Brain pericyte (primary cell): Measurements from ENCODE around the gene RNU5D-1.
A peak's percentile ranks its signal among the peaks of the same experiment; 100 is the strongest.

Experiments
- DNase-seq: peaks from one replicate; pipeline ENCODE4 v3.0.0-alpha.2; 2012; ENCODE audit warnings: low read depth, low spot score

The RNU5D-1 gene

GRCh38 chr1:44733365-44733764, 2.4 kb upstream of the RNU5D-1 start:
- no peak for DNase-seq

GRCh38 chr1:44724955-44725698, 5.8 kb downstream of the RNU5D-1 start:
- no peak for DNase-seq

GRCh38 chr1:44724296-44724954, 6.5 kb downstream of the RNU5D-1 start:
- no peak for DNase-seq

GRCh38 chr1:44723496-44724295, 7.3 kb downstream of the RNU5D-1 start:
- DNase-seq, result no peak

DNA sequence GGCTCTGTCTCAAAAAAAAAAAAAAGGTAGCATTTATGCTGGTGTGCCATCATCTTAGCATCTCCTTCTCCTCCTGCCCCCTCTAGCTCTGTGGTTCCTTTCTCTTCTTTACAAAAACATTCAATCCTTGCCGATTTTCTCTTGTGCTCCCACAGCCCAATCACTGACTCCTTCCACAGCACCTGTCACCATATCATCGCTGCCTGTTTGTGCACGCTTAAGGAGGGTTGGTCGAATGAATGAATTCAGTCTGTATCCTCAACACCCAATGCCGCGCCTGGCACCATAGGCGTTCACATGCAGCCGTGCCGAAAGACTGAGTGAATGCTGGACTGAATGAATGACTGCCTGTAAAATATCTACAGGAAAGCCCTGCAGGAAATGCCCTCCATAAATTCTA, 7.9 kb downstream of the RNU5D-1 start:
- no peak for DNase-seq

DNA sequence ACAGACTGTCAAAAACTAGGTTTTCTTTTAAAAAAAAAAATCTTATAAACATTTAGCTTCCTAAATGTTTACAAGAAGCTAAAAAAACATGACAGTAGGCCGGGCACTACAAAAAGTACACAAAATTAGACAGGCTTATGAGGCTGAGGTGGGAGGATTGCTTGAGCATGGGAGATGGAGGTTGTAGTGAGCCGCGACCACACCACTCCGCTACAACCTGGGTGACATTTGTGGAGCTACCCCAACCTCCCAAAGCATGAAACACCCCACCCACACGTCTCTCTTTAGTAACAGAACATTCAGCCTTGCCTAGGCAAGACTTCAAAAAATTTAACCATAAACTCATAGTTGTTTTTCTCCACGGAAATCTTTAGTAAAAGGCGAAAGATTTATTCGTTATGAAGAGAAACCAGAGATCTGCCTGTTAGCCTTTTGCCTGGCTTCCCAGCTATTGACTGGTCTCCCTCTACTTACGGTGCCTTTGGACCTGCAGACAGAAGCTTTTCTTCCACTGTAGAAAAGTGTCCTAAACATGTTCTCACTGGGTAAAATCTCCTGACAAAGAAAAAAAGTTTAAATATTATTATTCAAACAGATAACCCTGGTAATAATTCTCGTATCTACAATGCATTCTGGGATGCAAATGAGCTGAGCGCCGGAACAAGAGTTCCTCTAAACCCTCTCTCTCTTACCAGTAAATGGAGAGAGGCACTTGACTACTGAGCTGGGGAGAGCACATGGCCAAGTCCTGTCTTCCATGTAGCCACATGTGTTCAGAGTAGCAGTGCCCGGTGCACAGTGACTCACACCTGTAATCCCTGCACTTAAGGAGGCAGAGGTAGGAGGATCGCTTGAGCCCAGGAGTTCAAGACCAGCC, 9.2 kb downstream of the RNU5D-1 start:
- DNase-seq, result peak; percentile 76

GRCh38 chr1:44720281-44720680, 10.7 kb downstream of the RNU5D-1 start:
- DNase-seq, result no peak

- DNase-seq, result no peak
These were observed 11.7 kb downstream of the RNU5D-1 start for GRCh38 chr1:44719318-44719717.

DNA sequence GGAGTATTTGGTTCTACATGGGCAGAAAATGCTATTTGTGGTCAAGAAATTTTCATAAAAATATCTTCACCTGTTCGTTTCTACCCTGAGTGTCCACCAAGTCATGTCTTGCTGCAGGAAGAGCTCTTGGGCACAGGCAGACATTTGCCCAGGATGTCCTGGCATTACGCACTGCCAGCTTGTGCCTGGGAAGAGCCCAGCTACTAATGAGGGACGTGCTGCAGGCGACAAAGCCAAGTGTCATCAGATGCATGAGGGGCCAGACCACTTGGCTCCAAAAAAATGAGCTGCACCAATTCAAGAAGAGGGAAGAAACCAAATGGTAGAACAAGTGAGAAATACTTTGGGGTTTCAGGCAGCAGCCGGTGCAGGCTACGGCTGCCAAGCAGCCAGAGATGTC, 12.9 kb downstream of the RNU5D-1 start:
- DNase-seq, result no peak

DNA sequence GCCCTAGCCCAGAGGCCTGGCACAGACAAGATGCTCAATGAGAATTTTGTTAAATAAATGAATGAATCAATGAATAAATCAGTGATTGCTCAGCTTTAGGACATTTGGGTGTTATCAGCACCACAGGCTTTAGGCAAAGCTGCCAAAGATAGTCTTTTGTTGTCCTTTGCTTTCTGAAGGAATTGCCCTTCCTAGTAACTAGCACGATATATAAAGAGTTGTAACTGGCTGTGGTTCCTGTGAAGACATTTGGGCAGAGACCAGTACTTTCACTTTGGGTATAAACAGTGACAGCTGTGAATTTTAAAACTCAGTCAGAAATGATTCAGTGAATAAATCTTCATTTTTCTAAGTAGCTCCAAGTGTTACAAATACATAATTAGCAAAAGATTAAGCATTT, 13.3 kb downstream of the RNU5D-1 start:
- no peak for DNase-seq

- DNase-seq, result no peak
These were observed 13.8 kb downstream of the RNU5D-1 start for GRCh38 chr1:44717156-44717555.

DNA sequence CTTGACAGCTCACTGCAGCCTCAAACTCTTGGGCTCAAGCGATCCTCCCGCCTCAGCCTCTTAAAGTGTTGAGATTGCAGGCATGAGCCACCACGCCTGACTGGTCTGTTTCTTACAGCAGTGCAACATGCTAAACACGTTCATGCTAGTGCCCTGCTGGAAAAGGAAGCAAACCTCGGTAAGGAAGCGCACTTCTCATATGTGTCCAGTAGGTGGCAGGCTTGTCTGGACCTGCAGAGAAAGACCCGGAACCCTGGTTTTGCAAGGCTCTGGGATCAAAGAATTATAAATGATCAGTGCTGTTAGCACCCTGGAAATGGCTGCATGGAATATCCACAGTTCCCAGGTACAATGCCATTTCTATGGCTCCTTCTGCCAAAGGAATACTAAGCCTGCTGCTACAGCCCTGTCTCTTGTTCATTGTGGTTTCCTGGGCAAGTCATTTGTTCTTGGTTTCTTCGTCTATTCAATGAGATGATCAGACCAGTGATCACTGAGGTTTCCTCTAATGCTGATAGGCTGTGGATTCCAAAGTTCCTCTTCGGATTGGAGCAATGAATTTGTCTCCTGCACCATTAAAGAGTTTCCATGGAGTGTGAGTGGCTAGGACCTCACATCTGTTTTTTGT, 15.9 kb downstream of the RNU5D-1 start:
- DNase-seq, result peak; percentile 45

DNA sequence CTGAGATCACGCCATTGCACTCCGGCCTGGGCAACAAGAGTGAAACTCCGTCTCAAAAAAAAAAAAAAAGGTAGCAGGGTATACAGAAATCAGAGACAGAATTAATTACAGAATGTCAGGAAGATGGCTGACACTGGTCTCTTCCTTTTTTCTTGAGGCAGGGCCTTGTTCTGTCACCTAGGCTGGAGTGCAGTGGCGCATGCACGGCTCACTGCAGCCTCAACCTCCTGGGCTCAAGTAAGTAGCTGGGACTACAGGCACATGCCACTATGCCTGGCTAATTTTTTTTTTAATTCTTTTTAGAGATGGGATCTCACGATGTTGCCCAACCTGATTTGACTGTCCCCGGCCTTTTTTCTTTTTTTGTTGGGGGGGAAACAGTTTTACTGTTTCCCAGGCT, 16.4 kb downstream of the RNU5D-1 start:
- DNase-seq, result no peak

DNA sequence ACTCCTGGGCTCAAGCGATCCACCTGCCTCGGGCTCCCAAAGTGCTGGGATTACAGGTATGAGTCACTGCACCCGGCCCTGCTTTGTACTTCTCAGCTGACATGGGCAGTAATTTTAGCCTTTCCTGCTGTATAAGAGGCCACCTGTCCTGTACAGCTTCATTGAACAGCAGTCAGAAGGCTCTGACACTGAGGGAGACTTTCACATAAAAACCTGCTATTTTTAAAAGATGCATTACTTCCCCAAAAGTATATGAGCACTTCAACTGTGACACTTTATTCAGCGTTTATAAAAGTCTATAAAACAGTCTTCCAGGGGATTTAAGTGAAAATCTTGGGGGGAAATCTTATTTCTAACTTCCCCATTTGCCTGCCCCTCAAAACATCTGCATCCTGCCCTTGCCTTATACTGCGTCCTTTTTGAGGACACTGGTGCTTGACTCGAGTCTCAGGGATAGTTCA, 17.6 kb downstream of the RNU5D-1 start:
- DNase-seq, result no peak

- peak; percentile 15 for DNase-seq
These were observed 22.8 kb downstream of the RNU5D-1 start for GRCh38 chr1:44707959-44708831.

- DNase-seq, result no peak
These were observed 23.7 kb downstream of the RNU5D-1 start for GRCh38 chr1:44707112-44707881.

DNA sequence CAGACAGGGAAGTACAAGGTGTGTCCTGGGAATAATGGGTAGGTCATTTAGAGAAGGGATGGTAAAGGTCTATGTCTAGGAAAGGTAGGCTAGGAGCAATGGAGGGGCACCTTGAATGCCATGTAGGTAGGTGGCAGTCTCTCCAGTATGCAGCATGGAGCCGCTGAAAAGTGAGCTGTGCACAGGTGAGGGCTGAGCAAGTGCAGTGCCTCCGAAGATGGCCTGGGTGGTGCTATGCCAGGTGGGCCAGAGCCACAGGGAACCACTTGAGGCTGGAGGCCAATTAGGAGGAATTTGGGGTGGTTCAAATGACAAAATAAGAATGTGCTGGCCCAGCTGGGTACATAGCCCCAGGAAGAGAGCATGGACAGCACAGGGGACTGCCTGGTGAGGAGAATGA, 25.0 kb downstream of the RNU5D-1 start:
- no peak for DNase-seq

DNA sequence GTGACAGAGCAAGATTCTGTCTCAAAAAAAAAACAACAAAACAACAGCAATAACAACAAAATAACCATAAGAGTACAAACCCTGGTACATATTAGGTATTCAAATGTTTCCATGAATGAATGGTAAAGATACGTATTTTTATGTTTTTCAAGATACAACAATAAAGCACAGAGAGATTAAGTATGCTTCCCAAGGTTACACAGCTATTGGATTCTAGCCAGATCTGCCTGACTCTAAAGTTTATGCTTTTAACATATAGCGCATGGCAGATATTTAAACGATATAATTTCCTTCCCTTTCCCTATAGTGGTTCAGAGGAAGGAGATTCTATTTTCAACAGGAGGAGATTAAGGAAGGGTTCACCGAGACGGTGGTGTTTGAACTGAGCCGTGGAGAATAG, 25.5 kb downstream of the RNU5D-1 start:
- DNase-seq, result no peak

DNA sequence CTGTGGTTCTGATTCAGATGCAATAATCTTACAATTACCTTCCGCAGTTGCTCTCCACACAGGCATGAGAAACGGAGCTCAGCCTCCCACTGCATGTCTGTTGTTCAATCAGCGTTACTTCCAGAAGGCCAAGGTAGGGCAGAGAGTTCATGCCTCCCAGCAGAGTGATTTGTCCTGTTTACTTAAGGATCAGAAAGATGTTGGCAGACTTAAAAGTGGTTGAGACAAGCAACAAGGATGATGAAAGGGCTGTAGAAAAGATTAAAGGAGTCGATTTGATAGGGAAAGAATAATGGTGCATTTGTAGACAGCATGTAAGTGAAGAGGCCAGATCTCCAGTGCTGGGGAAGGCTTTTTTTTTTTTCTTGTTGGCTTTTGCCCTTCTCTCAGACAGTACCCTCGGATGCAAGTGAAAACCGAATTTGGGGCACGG, 29.8 kb downstream of the RNU5D-1 start:
- no peak for DNase-seq
